H1 (cell line): ENCODE data around the gene PIP5K1B. TPM values are rescaled to one million over a fixed set of nuclear protein-coding genes. Genes with fewer than 3 reads are reported as not detected.

Source experiments
- CTCF ChIA-PET: fragments of 300-600 bp; sonication (Branson Sonifier 250); formaldehyde crosslinking; loops from one replicate; lab custom pipeline; 2021; ENCODE audit not compliant: partially characterized antibody; lab: Charles Lee
- POLR2A ChIA-PET: fragments of 300-600 bp; sonication (Branson Sonifier 250); formaldehyde crosslinking; loops from one replicate; lab custom pipeline; 2021; ENCODE audit warnings: inconsistent platforms; ENCODE audit not compliant: partially characterized antibody; lab: Charles Lee
- DNase-seq, 2 experiments: peaks; one replicate each; pipeline versions ENCODE4 v3.0.0 to v3.0.0-alpha.2; 2010 to 2022; ENCODE audit warnings: low spot score in 2 of 2, low read depth in 1 of 2, mixed read lengths in 1 of 2
- FAIRE-seq: peaks from 2 replicates; lab custom pipeline; 2011; peaks lifted over from hg19 to GRCh38; lab: Jason Lieb, UNC
- H2AFZ ChIP-seq: 2 replicates; pipeline ENCODE4 v1.8.1; 2012; ENCODE audit warnings: low read length, inconsistent platforms
- H2AK5ac ChIP-seq: 2 replicates; pipeline ENCODE4 v1.6.1; 2013; ENCODE audit warnings: low read depth, low read length
- H2BK120ac ChIP-seq: replicated peaks from 2 replicates; pipeline ENCODE3; 2013; ENCODE audit warnings: low read depth, low read length, inconsistent platforms
- H2BK12ac ChIP-seq: 2 replicates; pipeline ENCODE4 v1.6.1; 2013; ENCODE audit warnings: low read depth, low read length
- H2BK15ac ChIP-seq: 2 replicates; pipeline ENCODE4 v1.6.1; 2013; ENCODE audit warnings: low read length
- H2BK20ac ChIP-seq: 2 replicates; pipeline ENCODE4 v1.6.1; 2013; ENCODE audit warnings: low read length
- H2BK5ac ChIP-seq: 2 replicates; pipeline ENCODE4 v1.6.1; 2013; ENCODE audit warnings: low read depth, low read length
- H3K14ac ChIP-seq: 2 replicates; pipeline ENCODE4 v1.6.1; 2013; ENCODE audit warnings: inconsistent platforms; ENCODE audit not compliant: insufficient read length
- H3K18ac ChIP-seq: 2 replicates; pipeline ENCODE4 v1.6.1; 2013; ENCODE audit warnings: low read length; ENCODE audit errors: extremely low read depth
- H3K23ac ChIP-seq: 2 replicates; pipeline ENCODE4 v1.6.1; 2013; ENCODE audit warnings: inconsistent platforms; ENCODE audit not compliant: insufficient read length
- H3K23me2 ChIP-seq: 2 replicates; pipeline ENCODE4 v1.6.1; 2013; ENCODE audit warnings: low read depth, low read length
- H3K27ac ChIP-seq: 2 replicates; pipeline ENCODE4 v1.6.1; 2011; ENCODE audit warnings: low read depth, low read length, inconsistent platforms
- H3K27me3 ChIP-seq, 4 experiments: replicated peaks in 1 of 4; 1 replicate in 1 of 4; 2 replicates in 3 of 4; pipeline versions ENCODE4 v1.6.1 to v1.8.1; 2011 to 2013; ENCODE audit warnings: low read length in 3 of 4, mild to moderate bottlenecking in 3 of 4, inconsistent platforms in 2 of 4, mixed read lengths in 2 of 4, moderate library complexity in 1 of 4; ENCODE audit not compliant: control insufficient read depth in 3 of 4, insufficient read depth in 3 of 4; ENCODE audit errors: extremely low read depth in 1 of 4
- H3K36me3 ChIP-seq, 4 experiments: 2 replicates each; pipeline versions ENCODE4 v1.6.1 to v1.8.1; 2011 to 2013; ENCODE audit warnings: mild to moderate bottlenecking in 4 of 4, low read length in 3 of 4, moderate library complexity in 2 of 4, control low read depth in 1 of 4, inconsistent platforms in 1 of 4; ENCODE audit not compliant: insufficient read depth in 4 of 4, control insufficient read depth in 2 of 4
- H3K4ac ChIP-seq: replicated peaks from 2 replicates; pipeline ENCODE3; 2013; ENCODE audit warnings: low read length, low read depth, mixed read lengths, inconsistent platforms; ENCODE audit not compliant: insufficient read length
- H3K4me1 ChIP-seq, 4 experiments: replicated peaks in 1 of 4; 1 replicate in 1 of 4; 2 replicates in 3 of 4; pipeline versions ENCODE4 v1.6.1 to v1.8.1; 2011 to 2013; ENCODE audit warnings: low read length in 3 of 4, inconsistent platforms in 2 of 4, mixed read lengths in 1 of 4; ENCODE audit not compliant: insufficient read depth in 4 of 4, control insufficient read depth in 3 of 4
- H3K4me2 ChIP-seq, 2 experiments: 2 replicates each; pipeline versions ENCODE4 v1.6.1 to v1.8.1; 2011 to 2013; ENCODE audit warnings: low read depth in 2 of 2, low read length in 2 of 2, control low read depth in 1 of 2, inconsistent platforms in 1 of 2, mild to moderate bottlenecking in 1 of 2; ENCODE audit not compliant: insufficient read depth in 1 of 2
- H3K4me3 ChIP-seq, 4 experiments: fragments of 200-600, 300-600 bp in 1 of 4; sonication (generic), shearing (Covaris generic), sonication (Bioruptor Twin) in 1 of 4; 2 replicates each; pipeline versions ENCODE4 v1.5.1 to v1.8.1; 2011 to 2016; ENCODE audit warnings: low read length in 4 of 4, low read depth in 3 of 4, control low read depth in 2 of 4, inconsistent platforms in 2 of 4, mild to moderate bottlenecking in 2 of 4, mixed read lengths in 1 of 4, moderate library complexity in 1 of 4; ENCODE audit not compliant: insufficient read depth in 2 of 4; ENCODE audit errors: extremely low read depth in 1 of 4
- H3K56ac ChIP-seq: replicated peaks from 2 replicates; pipeline ENCODE3; 2013; ENCODE audit warnings: low read depth, mild to moderate bottlenecking, mixed read lengths, low read length, inconsistent platforms; ENCODE audit not compliant: insufficient read length
- H3K79me1 ChIP-seq: 2 replicates; pipeline ENCODE4 v1.6.1; 2013; ENCODE audit warnings: low read depth, low read length, control low read depth
- H3K79me2 ChIP-seq, 2 experiments: 2 replicates each; pipeline versions ENCODE4 v1.6.1 to v1.8.1; 2012 to 2013; ENCODE audit warnings: low read length in 2 of 2, mild to moderate bottlenecking in 2 of 2, inconsistent platforms in 1 of 2; ENCODE audit not compliant: insufficient read depth in 2 of 2, control insufficient read depth in 1 of 2
- H3K9ac ChIP-seq, 4 experiments: replicated peaks in 1 of 4; 1 replicate in 1 of 4; 2 replicates in 3 of 4; pipeline versions ENCODE4 v1.6.1 to v1.8.1; 2011 to 2013; ENCODE audit warnings: low read depth in 3 of 4, low read length in 3 of 4, control low read depth in 2 of 4, mild to moderate bottlenecking in 2 of 4, moderate library complexity in 2 of 4, inconsistent platforms in 1 of 4; ENCODE audit errors: extremely low read depth in 1 of 4
- H3K9me3 ChIP-seq, 2 experiments: 2 replicates each; pipeline versions ENCODE4 v1.6.1 to v1.8.1; 2012 to 2013; ENCODE audit warnings: mild to moderate bottlenecking in 2 of 2, moderate library complexity in 2 of 2, control low read depth in 1 of 2, inconsistent platforms in 1 of 2, low read depth in 1 of 2, low read length in 1 of 2, mixed read lengths in 1 of 2; ENCODE audit not compliant: insufficient read depth in 2 of 2
- H4K20me1 ChIP-seq, 2 experiments: replicated peaks in 1 of 2; 2 replicates each; pipeline versions ENCODE3 to v1.8.1; 2011 to 2013; ENCODE audit warnings: inconsistent platforms in 2 of 2, low read length in 2 of 2, mild to moderate bottlenecking in 1 of 2; ENCODE audit not compliant: insufficient read depth in 2 of 2, control insufficient read depth in 1 of 2
- H4K5ac ChIP-seq: 2 replicates; pipeline ENCODE4 v1.6.1; 2013; ENCODE audit warnings: low read length, low read depth, mixed read lengths, inconsistent platforms; ENCODE audit not compliant: insufficient read length
- H4K8ac ChIP-seq: 2 replicates; pipeline ENCODE4 v1.8.0; 2013; ENCODE audit warnings: mild to moderate bottlenecking, moderate library complexity, low read length, inconsistent platforms; ENCODE audit not compliant: insufficient read depth; ENCODE audit errors: extremely low read depth
- H4K91ac ChIP-seq: replicated peaks from 2 replicates; pipeline ENCODE3; 2013; ENCODE audit warnings: low read length, mixed read lengths, inconsistent platforms; ENCODE audit not compliant: insufficient read length
- ASH2L ChIP-seq: fragments of 200-600, 300-600 bp; sonication (generic); IDR thresholded peaks from one replicate; pipeline ENCODE4 v1.7.1; 2017; ENCODE audit warnings: low read length
- CBX8 ChIP-seq: fragments of 300-800, 300-1000 bp; sonication (generic); IDR thresholded peaks from 2 replicates; pipeline ENCODE4 v1.7.1; 2016; ENCODE audit warnings: low read depth, low read length, borderline replicate concordance
- CEBPB ChIP-seq: IDR thresholded peaks from 2 replicates; pipeline ENCODE4 v1.6.1; 2012; ENCODE audit warnings: low read depth, low read length
- EGR1 ChIP-seq: IDR thresholded peaks from 2 replicates; pipeline ENCODE4 v1.6.1; 2011; ENCODE audit warnings: low read depth, low read length, borderline replicate concordance
- HDAC6 ChIP-seq: IDR thresholded peaks from one replicate; pipeline ENCODE4 v1.7.1; 2012; ENCODE audit warnings: low read depth, mild to moderate bottlenecking, inconsistent platforms, low read length, moderate library complexity
- JUN ChIP-seq: IDR thresholded peaks from 2 replicates; pipeline ENCODE4 v1.6.1; 2011; ENCODE audit warnings: low read depth, mild to moderate bottlenecking, improper control_type of control experiment, low read length
- WGBS, 2 experiments: shearing (Covaris generic) in 1 of 2; methylation state at CpG; one replicate each; pipeline versions ENCODE4 v1.1.6 to v1.1.7; 2013 to 2015; ENCODE audit warnings: low lambda C conversion rate in 2 of 2, mixed read lengths in 2 of 2, inconsistent platforms in 1 of 2, low coverage in 1 of 2, missing lambda C conversion rate in 1 of 2; ENCODE audit not compliant: insufficient replicate concordance in 2 of 2, insufficient coverage in 1 of 2, insufficient read length in 1 of 2; ENCODE audit errors: extremely low coverage in 1 of 2, missing lambda C conversion rate in 1 of 2; 5-methylcytosine and 5-hydroxymethylcytosine counted together
- polyA plus RNA-seq, 7 experiments: library from polyadenylated mRNA; depleted of rRNA in 3 of 7; stranded (reverse) in 5 of 7; unstranded in 2 of 7; fragments of >200 nt in 5 of 7; fragments of 200-250 nt in 2 of 7; gene quantifications; 1 replicate in 5 of 7; 2 replicates in 1 of 7; 4 replicates in 1 of 7; pipeline versions ENCODE4 v1.2.1 to v1.2.3, GENCODE V29; 2011 to 2013; ENCODE audit warnings: missing spikeins in 2 of 7, mixed read lengths in 2 of 7
- total RNA-seq: library from RNA; stranded (reverse); fragmentation: NEBNext Ultra II Directional; extraction: Animal tissue kit (Norgen Biotek cat#: 25700); gene quantifications from 2 replicates; pipeline ENCODE4 v1.2.1, GENCODE V29; 2021
- TF ChIP-seq, protein P1 (sequence below): IDR thresholded peaks from 2 replicates; pipeline ENCODE4 v1.6.1; 2011; ENCODE audit warnings: low read depth, mild to moderate bottlenecking, low read length; ENCODE audit not compliant: insufficient read depth

The PIP5K1B gene
- total and polyA plus RNA-seq, 2 of the 8 experiments (the other 6 are each of a cell fraction or from before 2014, with no cell fraction given) = 4.7 to 7.7 TPM

DNA sequence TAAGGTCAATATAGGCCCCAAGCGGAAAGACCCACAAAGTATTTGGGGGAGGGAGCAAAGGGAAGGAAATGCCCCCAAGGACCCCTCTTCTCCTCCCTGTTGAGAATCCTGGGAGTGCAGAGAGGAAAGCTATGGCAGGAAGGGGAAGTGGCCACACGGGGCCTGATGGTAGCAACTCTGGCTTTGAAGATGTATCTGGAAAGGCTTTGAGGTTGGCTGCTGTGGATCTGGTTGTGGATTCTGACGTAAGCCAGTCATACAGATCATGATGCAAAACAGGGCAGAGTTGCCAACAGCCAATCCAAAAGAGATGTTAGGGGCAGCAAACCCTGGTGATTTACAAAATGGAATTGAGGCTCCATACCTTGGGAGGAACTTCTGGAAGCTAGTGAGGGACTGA lies 200.1 kb downstream of the PIP5K1B start:
- Histone ChIP-seq H3K18ac (no peak overlapping the region), H2AFZ (no peak overlapping the region), H3K9me3 (no peaks in the 10 kb centered on the region), H2BK5ac (no peak overlapping the region), H3K4me1 (0 out of 7 replicates have a peak, but pooled peaks cover 0 to 1% (median 0%) of the 10 kb centered on the region in 4 experiments), H4K5ac (no peak overlapping the region), H4K20me1 (no peaks in the 10 kb centered on the region), H2BK20ac (no peak overlapping the region), H3K79me2 (no peaks in the 10 kb centered on the region), H2BK15ac (no peak overlapping the region), H3K9ac (no peak overlapping the region), H3K4me2 (no peak overlapping the region), H3K27ac (no peak overlapping the region), H3K23me2 (no peaks in the 10 kb centered on the region), H3K4ac (no peak overlapping the region), H3K27me3 (no peaks in the 10 kb centered on the region), H2BK120ac (no peak overlapping the region), H3K23ac (no peak overlapping the region), H3K14ac (no peak overlapping the region), H3K56ac (no peak overlapping the region), H4K91ac (no peak overlapping the region), H3K79me1 (no peaks in the 10 kb centered on the region), H3K36me3 (no peaks in the 10 kb centered on the region), H2BK12ac (no peak overlapping the region; the same call in 1 of the 2 replicates), H4K8ac (no peak overlapping the region), H3K4me3 (no peak overlapping the region), H2AK5ac (no peak overlapping the region)
- TF ChIP-seq EGR1 (no peak), CBX8 (no peak), CEBPB (no peak), ASH2L (no peak), HDAC6 (no peak), JUN (no peak)
- TF ChIP-seq, protein P1, sequence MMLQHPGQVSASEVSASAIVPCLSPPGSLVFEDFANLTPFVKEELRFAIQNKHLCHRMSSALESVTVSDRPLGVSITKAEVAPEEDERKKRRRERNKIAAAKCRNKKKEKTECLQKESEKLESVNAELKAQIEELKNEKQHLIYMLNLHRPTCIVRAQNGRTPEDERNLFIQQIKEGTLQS = no peak
- ChIA-PET CTCF (interaction anchor here (1.0 kb wide), 1 partner anchor 35 kb away, joined by 3 read pairs; no protein-coding TSS in a partner anchor), POLR2A (interaction anchor here (0.7 kb wide), 1 partner anchor 25 kb away, joined by 3 read pairs; no protein-coding TSS in a partner anchor)
- DNase-seq (no peak), FAIRE-seq (no peak)
- 53% methylated on average over 3 of the region's 3 CpGs; no CpG with 5 or more reads in 1 of the 2 experiments for WGBS, 2 experiments
